Left colon (tissue), 2 donors: ENCODE results near the gene CAMK2D. TPM values are rescaled to one million over a fixed set of nuclear protein-coding genes. Genes with fewer than 3 reads are reported as not detected.
A peak's percentile ranks its signal among the peaks of the same experiment; 100 is the strongest.

Experiments
- ATAC-seq: fragments of 200-7000 bp; cut with Tn5 transposase; one replicate; pipeline ENCODE4 v1.9.1; 2020; ENCODE audit warnings: mild to moderate bottlenecking, moderate library complexity
- DNase-seq, 2 donors: peaks; one replicate each; pipeline ENCODE4 v3.0.0-alpha.2; 2020
- intact Hi-C, 2 donors: fragments of 100-400 bp; cut with DNase I in 1 of 2; cut with micrococcal nuclease in 1 of 2; formaldehyde crosslinking; loops; one replicate each; pipeline versions ENCODE4 v1.11.2 to v1.14.0; 2022; cut with DNase I, micrococcal nuclease
- total RNA-seq, 2 donors: library from RNA; stranded (reverse); fragmentation: NEBNext Ultra II Directional; extraction: Animal tissue kit (Norgen Biotek cat#: 25700); gene quantifications; one replicate each; pipeline ENCODE4 v1.2.1, GENCODE V29; 2021
- donor health status: DM: no; HTN: no; CAD: no.
- donor health status: DM: yes; HTN: yes; CAD: no.

CAMK2D gene
- total RNA-seq, 2 donors from 2014 or later, result 86.6 to 87.3 TPM

DNA sequence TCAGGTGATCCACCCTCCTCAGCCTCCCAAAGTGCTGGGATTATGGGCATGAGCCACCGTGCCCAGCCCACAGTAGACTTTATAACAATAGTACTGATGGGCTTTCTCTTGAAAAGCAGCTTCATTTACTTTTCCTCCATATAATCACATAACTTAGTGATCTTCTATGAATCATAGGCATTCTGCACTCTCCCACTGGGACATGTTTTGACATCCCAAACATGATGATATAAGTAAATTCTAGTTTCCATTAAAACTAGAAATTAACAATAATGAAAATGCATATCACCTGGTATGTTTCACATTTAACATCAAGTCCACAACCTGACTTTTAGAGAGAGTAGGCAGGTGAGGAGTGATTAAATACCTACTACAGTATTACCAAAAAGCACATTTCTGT, 96.5 kb downstream of the CAMK2D start:
- DNase-seq (no peak), ATAC-seq (no peak)
- intact Hi-C loops, result no loop called here

- ATAC-seq (no peak), DNase-seq (no peak)
- intact Hi-C loops, result no loop called here
Observed at GRCh38 chr4:113662581-113662980, 99.0 kb downstream of the CAMK2D start.

DNA sequence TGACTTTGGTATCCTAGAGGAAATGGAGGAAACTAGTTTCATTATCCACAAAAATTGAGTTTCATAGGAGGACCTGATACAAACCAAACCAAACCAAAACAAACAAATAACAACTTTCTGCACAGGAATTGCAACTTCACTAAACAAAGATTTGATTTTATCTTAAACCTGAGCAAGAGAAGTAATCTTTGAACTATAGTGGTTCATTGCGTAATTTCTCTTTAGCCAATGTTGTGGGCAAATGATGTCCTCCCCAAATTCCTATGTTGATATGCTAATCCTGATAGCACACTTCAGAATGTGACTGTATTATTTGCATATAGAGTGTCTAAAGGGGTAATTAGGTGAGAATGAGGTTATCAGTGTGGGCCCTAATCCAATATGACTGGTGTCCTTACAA, 102.4 kb downstream of the CAMK2D start:
- intact Hi-C loops, result no loop called here
- ATAC-seq, result no peak
- DNase-seq, result no peak

DNA sequence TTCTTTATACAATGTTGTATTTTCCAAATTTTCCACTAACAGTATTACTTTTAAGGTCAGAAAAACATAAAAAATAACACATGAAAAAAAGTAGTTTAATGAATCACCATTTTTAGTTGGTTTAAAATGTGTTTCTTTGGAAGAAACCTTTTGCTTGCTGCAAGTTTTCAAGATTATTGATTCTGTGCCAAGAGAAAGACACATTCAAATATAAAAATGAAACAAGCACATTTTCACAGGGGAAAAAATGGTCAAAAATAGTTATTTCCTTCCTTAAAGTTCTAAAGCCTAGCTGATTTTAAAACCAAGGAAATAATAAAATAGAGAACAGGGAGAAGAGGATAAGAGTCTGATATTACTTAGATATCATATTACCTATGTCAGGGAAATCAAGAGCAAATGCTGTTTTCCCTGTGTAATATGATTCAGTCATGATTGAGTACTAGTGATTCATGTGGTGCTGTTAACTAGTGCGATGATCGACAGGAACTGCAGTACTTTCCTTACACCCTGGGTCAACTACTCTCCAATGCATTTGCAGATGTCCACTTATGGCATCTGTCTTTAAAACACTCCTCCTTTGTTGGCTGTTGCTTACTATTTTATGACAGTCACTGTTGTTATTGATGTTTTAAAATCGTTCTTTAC, 103.8 kb downstream of the CAMK2D start:
- ATAC-seq (no peak), DNase-seq (no peak)
- intact Hi-C loops, result no loop called here

- intact Hi-C loops, result no loop called here
- no peak for ATAC-seq
- DNase-seq, result no peak
Observed at GRCh38 chr4:113653871-113654270, 107.7 kb downstream of the CAMK2D start.

DNA sequence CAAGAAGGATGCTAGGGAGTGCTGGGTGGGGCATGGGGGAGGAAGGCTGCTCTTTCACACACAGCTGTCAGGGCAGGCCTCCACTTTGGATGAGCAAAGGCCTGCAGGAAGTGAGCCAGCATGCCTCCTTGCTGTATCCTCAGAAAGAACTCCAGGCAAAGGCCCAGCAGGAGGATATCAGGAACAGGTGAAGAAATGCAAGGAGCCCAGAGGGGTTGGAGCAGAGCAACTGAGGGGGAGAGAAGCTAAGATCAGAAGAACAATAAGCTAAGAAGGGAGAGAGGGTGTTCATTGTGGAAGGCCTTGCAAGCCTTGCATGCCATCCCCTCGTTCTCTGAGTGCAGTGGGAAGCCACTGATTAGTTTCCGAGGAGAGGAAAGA, 115.1 kb downstream of the CAMK2D start:
- ATAC-seq (peak; percentile 86), DNase-seq (peak; percentile 66 to 77)

GRCh38 chr4:113645771-113646441, 115.6 kb downstream of the CAMK2D start:
- intact Hi-C loops, result no loop called here
- DNase-seq (peak; percentile 43 to 66), ATAC-seq (peak; percentile 87)

More for the DNA sequence above, 115.1 kb downstream of the CAMK2D start:
- intact Hi-C loops, result no loop called here

- DNase-seq (no peak), ATAC-seq (no peak)
- intact Hi-C loops, result no loop called here
Observed at GRCh38 chr4:113645288-113645687, 116.2 kb downstream of the CAMK2D start.

DNA sequence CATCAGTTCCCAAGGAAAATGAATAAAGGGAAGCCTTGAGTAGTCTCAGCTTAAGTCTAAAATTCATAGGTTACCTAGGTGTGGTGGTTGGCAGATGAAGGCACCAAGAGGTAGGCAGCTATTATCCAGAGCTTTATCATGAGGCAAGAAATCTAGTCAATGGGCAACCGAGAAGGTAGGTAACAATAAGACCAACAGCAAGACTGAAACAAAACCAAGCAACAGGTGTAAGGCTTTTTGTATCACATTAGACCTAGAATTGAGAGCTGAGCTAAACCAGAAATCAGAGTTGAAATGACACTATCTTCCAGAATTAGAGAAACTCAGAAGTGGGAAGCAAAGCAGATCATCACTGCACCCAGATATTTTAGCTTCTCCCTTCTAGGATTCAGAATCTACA, 117.1 kb downstream of the CAMK2D start:
- intact Hi-C loops, result no loop called here
- DNase-seq (no peak), ATAC-seq (no peak)

GRCh38 chr4:113643505-113643904, 118.0 kb downstream of the CAMK2D start:
- no peak for DNase-seq
- intact Hi-C loops, result no loop called here
- ATAC-seq, result no peak

- DNase-seq (no peak), ATAC-seq (peak; percentile 76)
- intact Hi-C loops, result no loop called here
Observed at GRCh38 chr4:113641025-113641431, 120.5 kb downstream of the CAMK2D start.

GRCh38 chr4:113639326-113639725, 122.2 kb downstream of the CAMK2D start:
- intact Hi-C loops, result no loop called here
- DNase-seq (peak; percentile 33 to 45), ATAC-seq (peak; percentile 47)

GRCh38 chr4:113638562-113638832, 123.0 kb downstream of the CAMK2D start:
- intact Hi-C loops, result no loop called here
- ATAC-seq, result no peak
- DNase-seq, result no peak

DNA sequence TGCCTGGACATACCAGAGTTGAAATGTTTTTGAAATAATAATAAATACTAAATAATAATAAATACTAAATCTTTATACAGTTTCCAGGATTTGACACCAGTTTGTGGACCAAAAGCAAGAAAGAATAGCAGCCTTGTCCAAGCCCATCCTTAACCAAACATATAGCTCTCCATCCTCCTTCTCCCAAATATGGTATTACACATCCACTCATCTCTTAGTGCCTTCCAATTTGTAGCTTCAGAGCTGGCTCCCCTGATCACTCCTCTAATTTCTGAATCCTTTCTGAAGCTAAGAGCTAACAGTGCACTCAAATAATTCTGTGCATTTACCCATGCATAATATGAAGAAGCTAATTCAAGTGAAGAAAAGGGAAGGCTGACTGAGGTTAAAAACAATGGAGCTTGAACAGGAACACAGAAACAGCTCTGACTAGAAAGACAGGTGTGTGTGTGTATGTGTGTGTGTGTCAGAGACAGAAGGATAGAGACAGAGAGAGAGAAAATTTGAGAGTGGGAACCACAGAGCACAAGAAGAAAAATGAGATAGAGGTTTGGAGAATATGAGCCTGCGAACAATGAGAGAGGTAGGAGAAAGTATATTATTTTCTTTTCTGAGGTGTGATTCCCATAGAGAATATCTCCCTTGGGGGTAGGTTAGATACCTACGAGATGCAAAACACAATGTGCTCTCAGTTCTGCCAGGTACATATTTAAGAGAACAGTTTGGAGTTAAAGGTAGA, 123.5 kb downstream of the CAMK2D start:
- intact Hi-C loops, result no loop called here
- ATAC-seq (no peak), DNase-seq (no peak)

- no peak for DNase-seq
- ATAC-seq, result no peak
- intact Hi-C loops, result no loop called here
Observed at GRCh38 chr4:113637363-113637762, 124.2 kb downstream of the CAMK2D start.

- ATAC-seq, result no peak
- no peak for DNase-seq
- intact Hi-C loops, result no loop called here
Observed at GRCh38 chr4:113636877-113637276, 124.7 kb downstream of the CAMK2D start.

DNA sequence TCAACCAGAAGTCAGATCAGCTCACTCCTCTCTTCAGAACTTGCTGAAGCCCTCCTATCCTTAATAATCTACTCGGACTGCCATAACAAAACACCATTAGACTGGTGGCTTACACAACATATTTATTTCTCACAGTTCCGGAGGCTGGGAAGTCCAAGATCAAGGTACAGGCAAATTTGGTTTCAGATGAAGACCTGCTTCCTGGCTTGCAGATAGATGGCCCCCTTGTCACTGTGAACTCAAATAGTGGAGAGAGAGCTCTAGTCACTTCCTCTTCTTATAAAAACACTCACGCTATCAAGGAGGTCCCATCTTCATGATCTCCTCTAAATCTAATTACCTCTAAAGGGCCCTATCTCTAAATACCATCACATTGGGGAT, 125.1 kb downstream of the CAMK2D start:
- ATAC-seq (no peak), DNase-seq (no peak)
- intact Hi-C loops, result no loop called here

GRCh38 chr4:113635739-113636437, 125.7 kb downstream of the CAMK2D start:
- DNase-seq, result no peak
- intact Hi-C loops, result no loop called here
- ATAC-seq, result no peak

DNA sequence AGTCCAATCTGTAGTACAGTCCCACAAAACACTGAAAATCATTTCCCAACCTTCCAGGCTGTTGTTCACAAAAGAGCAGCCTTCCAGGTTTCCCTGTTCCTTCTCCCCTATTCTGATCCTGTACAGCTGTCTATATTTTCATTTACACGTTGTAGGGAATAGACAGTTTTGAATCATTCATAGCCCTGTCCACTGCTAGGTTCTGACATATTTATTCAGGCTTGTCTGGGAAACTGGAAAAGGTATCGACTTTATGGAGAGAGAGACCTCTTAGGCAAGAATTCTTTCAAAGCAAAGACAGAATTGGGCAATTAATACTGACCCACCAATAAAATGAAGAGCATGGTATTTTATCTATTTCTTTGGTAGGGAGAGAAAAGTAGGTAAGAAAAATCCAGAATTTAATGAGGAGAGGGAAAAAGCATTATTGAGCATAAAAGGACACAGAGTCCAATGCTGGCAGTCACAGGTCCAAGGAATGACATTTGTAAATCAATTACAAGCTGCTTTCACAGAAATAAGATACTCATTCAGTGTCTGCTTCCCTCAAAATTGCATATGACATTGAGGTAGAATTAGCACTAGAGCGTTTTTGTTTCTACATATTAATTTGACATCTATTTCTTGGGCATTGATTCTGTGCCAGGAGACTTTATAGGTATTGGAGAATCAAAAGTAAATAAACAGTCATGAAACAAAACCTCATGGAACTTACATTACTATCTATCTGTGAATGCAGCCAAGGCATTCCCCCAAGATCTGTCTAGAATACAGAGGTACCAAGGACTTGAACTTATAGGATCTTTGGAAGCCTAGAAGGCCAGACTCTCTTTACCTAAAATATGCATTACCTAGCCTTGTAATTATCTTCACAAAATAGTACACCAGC, 127.2 kb downstream of the CAMK2D start:
- no peak for ATAC-seq

More for the DNA sequence above, 127.2 kb downstream of the CAMK2D start:
- DNase-seq, result no peak
- intact Hi-C loops, result no loop called here
